ENCODE measurements around the gene FLG. TPM values are rescaled to one million over a fixed set of nuclear protein-coding genes. Genes with fewer than 3 reads are reported as not detected.
"Not testable (repeated sequence)": the region's sequence is repeated elsewhere in the genome, so short reads cannot be mapped to it uniquely, and the experiment has no call there.

The FLG gene
- total and polyA plus RNA-seq, 4 donors = under 0.01 to 0.06 (median under 0.01) TPM; not detected in 1

- 92% methylated on average over 13 of the region's 13 CpGs for WGBS
- not testable (repeated sequence) for H3K9ac ChIP-seq (ENCODE audit: low read depth in 1 of 2, low read length in 2 of 2); H3K27ac ChIP-seq (ENCODE audit: low read depth in 1 of 2, low read length in 2 of 2); H3K4me3 ChIP-seq (ENCODE audit: low read depth in 1 of 3, low read length in 3 of 3); H3K27me3 ChIP-seq (ENCODE audit: control insufficient read depth in 4 of 4, insufficient read depth in 4 of 4, low read length in 3 of 4); DNase-seq (ENCODE audit: low spot score); H3K9me3 ChIP-seq (ENCODE audit: control insufficient read depth in 4 of 4, low read length in 3 of 4); H3K4me1 ChIP-seq (ENCODE audit: control insufficient read depth in 4 of 4, insufficient read depth in 4 of 4, low read length in 3 of 4); H3K36me3 ChIP-seq (ENCODE audit: control insufficient read depth in 4 of 4, insufficient read depth in 3 of 4, low read depth in 1 of 4, low read length in 3 of 4)
Measured at GRCh38 chr1:152312169-152312568, 12.9 kb downstream of the FLG start.

GRCh38 chr1:152309955-152310354 lies 15.1 kb downstream of the FLG start:
- H3K27ac ChIP-seq (ENCODE audit: low read depth in 1 of 2, low read length in 2 of 2) = no peak overlapping the region
- H3K4me3 ChIP-seq (ENCODE audit: low read depth in 1 of 3, low read length in 3 of 3) = no peak overlapping the region
- no peaks in the 10 kb centered on the region for H3K27me3 ChIP-seq (ENCODE audit: control insufficient read depth in 4 of 4, insufficient read depth in 4 of 4, low read length in 3 of 4)
- TF ChIP-seq HNF4A (conservative IDR thresholded peaks at IDR 0.05) (no peak), JUND (IDR thresholded peaks at IDR 0.05) (no peak), ZBTB33 (IDR thresholded peaks at IDR 0.05) (no peak), ATF3 (IDR thresholded peaks at IDR 0.05) (no peak), FOXA2 (IDR thresholded peaks at IDR 0.05) (no peak), HNF4G (IDR thresholded peaks at IDR 0.05) (no peak), TAF1 (conservative IDR thresholded peaks at IDR 0.05) (no peak), RAD21 (IDR thresholded peaks at IDR 0.05) (no peak), SP1 (IDR thresholded peaks at IDR 0.05) (no peak), CTCF (IDR thresholded peaks at IDR 0.05; ENCODE audit: low read depth, low read length, missing input control) (no peak), GABPA (IDR thresholded peaks at IDR 0.05 in 1 of 2, conservative IDR thresholded peaks at IDR 0.05 in 1 of 2) (no peak), FOXA1 (IDR thresholded peaks at IDR 0.05) (no peak), NR2F2 (IDR thresholded peaks at IDR 0.05) (no peak), REST (IDR thresholded peaks at IDR 0.05) (no peak), MAX (IDR thresholded peaks at IDR 0.05) (no peak)
- H3K9ac ChIP-seq (ENCODE audit: low read depth in 1 of 2, low read length in 2 of 2) = no peak overlapping the region
- no peaks in the 10 kb centered on the region for H3K36me3 ChIP-seq (ENCODE audit: control insufficient read depth in 4 of 4, insufficient read depth in 3 of 4, low read depth in 1 of 4, low read length in 3 of 4)
- peaks cover 0 to 1% (median 0%) of the 10 kb centered on the region in 4 donors for H3K9me3 ChIP-seq (ENCODE audit: control insufficient read depth in 4 of 4, low read length in 3 of 4)
- no peak for DNase-seq (ENCODE audit: low spot score)
- no peaks in the 10 kb centered on the region for H3K4me1 ChIP-seq (ENCODE audit: control insufficient read depth in 4 of 4, insufficient read depth in 4 of 4, low read length in 3 of 4)
- WGBS = 91% methylated on average over 9 of the region's 9 CpGs

- H3K4me1 ChIP-seq (ENCODE audit: control insufficient read depth in 4 of 4, insufficient read depth in 4 of 4, low read length in 3 of 4); DNase-seq (ENCODE audit: low spot score); H3K9me3 ChIP-seq (ENCODE audit: control insufficient read depth in 4 of 4, low read length in 3 of 4); H3K27ac ChIP-seq (ENCODE audit: low read depth in 1 of 2, low read length in 2 of 2); H3K36me3 ChIP-seq (ENCODE audit: control insufficient read depth in 4 of 4, insufficient read depth in 3 of 4, low read depth in 1 of 4, low read length in 3 of 4); H3K4me3 ChIP-seq (ENCODE audit: low read depth in 1 of 3, low read length in 3 of 3); H3K27me3 ChIP-seq (ENCODE audit: control insufficient read depth in 4 of 4, insufficient read depth in 4 of 4, low read length in 3 of 4); H3K9ac ChIP-seq (ENCODE audit: low read depth in 1 of 2, low read length in 2 of 2): not testable (repeated sequence)
- WGBS = 90% methylated on average over 17 of the region's 17 CpGs
Measured at GRCh38 chr1:152309320-152309901, 15.6 kb downstream of the FLG start.

GRCh38 chr1:152308758-152309157 lies 16.3 kb downstream of the FLG start:
- not testable (repeated sequence) for H3K27ac ChIP-seq (ENCODE audit: low read depth in 1 of 2, low read length in 2 of 2); H3K9me3 ChIP-seq (ENCODE audit: control insufficient read depth in 4 of 4, low read length in 3 of 4); H3K27me3 ChIP-seq (ENCODE audit: control insufficient read depth in 4 of 4, insufficient read depth in 4 of 4, low read length in 3 of 4); DNase-seq (ENCODE audit: low spot score); H3K9ac ChIP-seq (ENCODE audit: low read depth in 1 of 2, low read length in 2 of 2); H3K4me1 ChIP-seq (ENCODE audit: control insufficient read depth in 4 of 4, insufficient read depth in 4 of 4, low read length in 3 of 4); H3K4me3 ChIP-seq (ENCODE audit: low read depth in 1 of 3, low read length in 3 of 3); H3K36me3 ChIP-seq (ENCODE audit: control insufficient read depth in 4 of 4, insufficient read depth in 3 of 4, low read depth in 1 of 4, low read length in 3 of 4)
- WGBS = 88% methylated on average over 7 of the region's 7 CpGs

Data from liver (tissue), 9 donors.